MM.1S (cell line): ENCODE measurements around the gene PPAN.

ENCODE experiments used
- EZH2 ChIP-seq: fragments of 300-600 bp; sonication (generic); optimal IDR thresholded peaks from 2 replicates; pipeline ENCODE3; 2017; ENCODE audit warnings: low read depth, mild to moderate bottlenecking, antibody characterized with exemption, low read length, mixed read lengths
- TF ChIP-seq, protein P1 (sequence below): fragments of 300-600 bp; sonication (generic); IDR thresholded peaks from 2 replicates; pipeline ENCODE4 v1.5.1; 2016; ENCODE audit warnings: antibody characterized with exemption, low read length, mixed read lengths

DNA sequence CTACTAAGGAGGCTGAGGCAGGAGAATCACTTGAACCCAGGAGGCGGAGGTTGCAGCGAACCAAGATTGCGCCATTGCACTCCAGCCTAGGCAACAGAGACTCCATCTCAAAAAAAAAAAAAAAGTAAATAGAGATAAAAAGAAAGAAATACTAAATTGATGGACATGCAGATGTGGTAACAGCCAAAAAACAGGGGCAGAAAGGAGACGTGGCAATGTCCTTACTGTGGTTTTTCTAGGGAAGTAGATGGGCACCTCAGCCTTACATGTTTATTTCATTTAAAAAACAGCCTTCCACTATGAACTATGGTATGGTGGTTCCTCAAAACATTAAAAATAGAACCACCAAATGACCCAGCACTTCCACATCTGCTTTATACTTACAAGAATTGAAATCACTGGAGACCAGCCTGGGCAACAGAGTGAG, 20.1 kb downstream of the PPAN start:
- TF ChIP-seq EZH2, result no peak
- TF ChIP-seq, protein P1, sequence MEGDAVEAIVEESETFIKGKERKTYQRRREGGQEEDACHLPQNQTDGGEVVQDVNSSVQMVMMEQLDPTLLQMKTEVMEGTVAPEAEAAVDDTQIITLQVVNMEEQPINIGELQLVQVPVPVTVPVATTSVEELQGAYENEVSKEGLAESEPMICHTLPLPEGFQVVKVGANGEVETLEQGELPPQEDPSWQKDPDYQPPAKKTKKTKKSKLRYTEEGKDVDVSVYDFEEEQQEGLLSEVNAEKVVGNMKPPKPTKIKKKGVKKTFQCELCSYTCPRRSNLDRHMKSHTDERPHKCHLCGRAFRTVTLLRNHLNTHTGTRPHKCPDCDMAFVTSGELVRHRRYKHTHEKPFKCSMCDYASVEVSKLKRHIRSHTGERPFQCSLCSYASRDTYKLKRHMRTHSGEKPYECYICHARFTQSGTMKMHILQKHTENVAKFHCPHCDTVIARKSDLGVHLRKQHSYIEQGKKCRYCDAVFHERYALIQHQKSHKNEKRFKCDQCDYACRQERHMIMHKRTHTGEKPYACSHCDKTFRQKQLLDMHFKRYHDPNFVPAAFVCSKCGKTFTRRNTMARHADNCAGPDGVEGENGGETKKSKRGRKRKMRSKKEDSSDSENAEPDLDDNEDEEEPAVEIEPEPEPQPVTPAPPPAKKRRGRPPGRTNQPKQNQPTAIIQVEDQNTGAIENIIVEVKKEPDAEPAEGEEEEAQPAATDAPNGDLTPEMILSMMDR, result no peak
